ENCODE results near the gene VAMP7.
"Not testable (repeated sequence)": the region's sequence is repeated elsewhere in the genome, so short reads cannot be mapped to it uniquely, and the experiment has no call there.

The VAMP7 gene

GRCh38 chrX:155968791-155969190 is 87.6 kb downstream of the VAMP7 start:
- TF ChIP-seq, protein P1, sequence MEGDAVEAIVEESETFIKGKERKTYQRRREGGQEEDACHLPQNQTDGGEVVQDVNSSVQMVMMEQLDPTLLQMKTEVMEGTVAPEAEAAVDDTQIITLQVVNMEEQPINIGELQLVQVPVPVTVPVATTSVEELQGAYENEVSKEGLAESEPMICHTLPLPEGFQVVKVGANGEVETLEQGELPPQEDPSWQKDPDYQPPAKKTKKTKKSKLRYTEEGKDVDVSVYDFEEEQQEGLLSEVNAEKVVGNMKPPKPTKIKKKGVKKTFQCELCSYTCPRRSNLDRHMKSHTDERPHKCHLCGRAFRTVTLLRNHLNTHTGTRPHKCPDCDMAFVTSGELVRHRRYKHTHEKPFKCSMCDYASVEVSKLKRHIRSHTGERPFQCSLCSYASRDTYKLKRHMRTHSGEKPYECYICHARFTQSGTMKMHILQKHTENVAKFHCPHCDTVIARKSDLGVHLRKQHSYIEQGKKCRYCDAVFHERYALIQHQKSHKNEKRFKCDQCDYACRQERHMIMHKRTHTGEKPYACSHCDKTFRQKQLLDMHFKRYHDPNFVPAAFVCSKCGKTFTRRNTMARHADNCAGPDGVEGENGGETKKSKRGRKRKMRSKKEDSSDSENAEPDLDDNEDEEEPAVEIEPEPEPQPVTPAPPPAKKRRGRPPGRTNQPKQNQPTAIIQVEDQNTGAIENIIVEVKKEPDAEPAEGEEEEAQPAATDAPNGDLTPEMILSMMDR (IDR thresholded peaks at IDR 0.05) = no peak
- Histone ChIP-seq H3K27ac (no peak overlapping the region), H3K4me3 (ENCODE audit: low read depth in 1 of 2, low read length in 1 of 2) (no peak overlapping the region), H3K9me3 (no peaks in the 10 kb centered on the region), H3K27me3 (peaks cover 7% of the 10 kb centered on the region), H3K4me1 (ENCODE audit: control insufficient read depth in 1 of 2, insufficient read depth in 1 of 2, low read depth in 1 of 2, low read length in 1 of 2) (no peaks in the 10 kb centered on the region), H3K36me3 (no peaks in the 10 kb centered on the region)

DNA sequence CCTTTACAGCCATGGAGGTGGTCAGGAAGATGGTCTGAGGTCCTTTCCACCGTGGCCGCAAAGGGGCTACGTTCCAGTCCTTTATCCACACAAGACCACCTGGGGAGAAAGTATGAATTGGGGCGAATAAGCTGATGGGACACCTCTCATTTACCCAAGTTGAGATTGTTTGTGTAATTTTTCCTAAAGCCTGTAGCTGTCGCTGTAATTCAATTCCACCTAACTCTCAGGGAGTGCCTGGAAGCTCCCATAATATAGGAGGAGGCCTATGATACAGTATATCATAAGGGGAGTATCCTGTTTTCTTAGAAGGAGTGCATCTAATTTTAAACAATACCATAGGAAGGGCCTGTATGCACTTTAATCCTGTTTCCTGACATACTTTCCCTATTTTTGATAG is 90.5 kb downstream of the VAMP7 start:
- not testable (repeated sequence) for H3K27me3 ChIP-seq; H3K9me3 ChIP-seq; H3K27ac ChIP-seq; H3K4me3 ChIP-seq (ENCODE audit: low read depth in 1 of 2, low read length in 1 of 2); H3K36me3 ChIP-seq; H3K4me1 ChIP-seq (ENCODE audit: control insufficient read depth in 1 of 2, insufficient read depth in 1 of 2, low read depth in 1 of 2, low read length in 1 of 2)

DNA sequence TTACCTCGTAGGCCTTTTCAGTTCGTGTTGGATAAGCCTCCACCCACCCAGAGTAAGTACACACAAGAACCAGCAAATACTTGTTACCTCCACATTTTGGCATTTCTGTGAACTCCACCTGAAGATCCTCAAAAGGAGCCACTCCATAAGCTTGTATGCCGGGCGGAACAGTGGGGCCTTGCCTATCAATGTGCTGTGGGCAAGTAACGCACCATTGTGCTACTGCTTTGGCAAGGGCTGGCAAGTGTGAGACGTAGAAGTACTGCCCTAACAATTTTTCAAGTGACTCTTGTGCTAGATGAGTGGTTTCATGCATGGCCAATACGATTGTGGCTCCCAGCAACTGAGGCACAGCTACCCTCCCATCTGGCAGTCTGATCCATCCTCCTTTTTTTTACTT is 91.1 kb downstream of the VAMP7 start:
- not testable (repeated sequence) for H3K4me1 ChIP-seq (ENCODE audit: control insufficient read depth in 1 of 2, insufficient read depth in 1 of 2, low read depth in 1 of 2, low read length in 1 of 2); H3K36me3 ChIP-seq; H3K27me3 ChIP-seq; H3K9me3 ChIP-seq; H3K27ac ChIP-seq; H3K4me3 ChIP-seq (ENCODE audit: low read depth in 1 of 2, low read length in 1 of 2)

DNA sequence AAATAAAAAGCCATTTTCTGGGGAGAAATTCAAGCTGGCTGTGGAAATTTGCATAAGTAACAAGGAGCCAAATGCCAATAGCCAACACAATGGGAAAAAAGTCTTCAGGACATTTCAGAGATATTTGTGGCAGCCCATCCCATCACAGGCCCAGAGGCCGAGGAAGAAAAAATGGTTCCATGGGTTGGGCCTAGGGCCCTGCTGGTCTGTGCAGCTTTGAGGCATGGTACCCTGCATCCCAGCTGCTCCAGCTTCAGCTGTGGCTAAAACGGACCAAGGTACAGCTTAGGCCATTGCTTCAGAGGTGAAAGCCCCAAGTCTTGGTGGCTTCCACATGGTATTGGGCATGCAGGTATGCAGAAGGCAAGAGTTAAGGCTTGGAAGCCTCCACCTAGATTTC is 102.2 kb downstream of the VAMP7 start:
- H3K27ac ChIP-seq = no peak overlapping the region
- TF ChIP-seq, protein P1 (IDR thresholded peaks at IDR 0.05) = no peak
- no peaks in the 10 kb centered on the region for H3K4me1 ChIP-seq (ENCODE audit: control insufficient read depth in 1 of 2, insufficient read depth in 1 of 2, low read depth in 1 of 2, low read length in 1 of 2)
- H3K9me3 ChIP-seq = no peaks in the 10 kb centered on the region
- H3K36me3 ChIP-seq = no peaks in the 10 kb centered on the region
- no peaks in the 10 kb centered on the region for H3K27me3 ChIP-seq
- no peak overlapping the region for H3K4me3 ChIP-seq (ENCODE audit: low read depth in 1 of 2, low read length in 1 of 2)

DNA sequence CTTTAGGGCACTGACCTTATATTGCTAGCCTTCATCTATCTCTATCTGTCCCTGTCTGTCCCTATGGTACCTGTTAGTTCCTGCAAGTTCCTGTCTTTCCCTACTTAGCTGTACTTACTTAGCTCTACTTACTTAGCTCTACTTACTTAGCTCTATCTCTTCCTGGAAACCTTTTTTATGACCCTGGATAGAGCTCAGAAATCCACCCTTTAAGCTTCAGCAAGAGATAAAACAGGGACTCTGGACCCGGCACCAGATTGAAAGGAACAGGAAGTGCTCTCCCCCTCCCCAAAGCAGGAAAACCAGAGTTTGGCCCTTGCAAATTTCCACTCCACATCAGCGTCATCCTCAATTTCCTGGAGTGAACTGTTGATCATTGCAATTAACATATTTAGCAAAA is 104.1 kb downstream of the VAMP7 start:
- no peak overlapping the region for H3K4me3 ChIP-seq (ENCODE audit: low read depth in 1 of 2, low read length in 1 of 2)
- H3K4me1 ChIP-seq (ENCODE audit: control insufficient read depth in 1 of 2, insufficient read depth in 1 of 2, low read depth in 1 of 2, low read length in 1 of 2) = no peaks in the 10 kb centered on the region
- TF ChIP-seq, protein P1 (IDR thresholded peaks at IDR 0.05) = no peak
- H3K27me3 ChIP-seq = no peaks in the 10 kb centered on the region
- no peaks in the 10 kb centered on the region for H3K36me3 ChIP-seq
- no peak overlapping the region for H3K27ac ChIP-seq
- no peaks in the 10 kb centered on the region for H3K9me3 ChIP-seq

- not testable (repeated sequence) for H3K9me3 ChIP-seq; H3K4me3 ChIP-seq (ENCODE audit: low read depth in 1 of 2, low read length in 1 of 2); H3K4me1 ChIP-seq (ENCODE audit: control insufficient read depth in 1 of 2, insufficient read depth in 1 of 2, low read depth in 1 of 2, low read length in 1 of 2); H3K27me3 ChIP-seq; H3K27ac ChIP-seq; H3K36me3 ChIP-seq
These were observed 105.8 kb downstream of the VAMP7 start for GRCh38 chrX:155986995-155987394.

GRCh38 chrX:155988859-155989258 is 107.7 kb downstream of the VAMP7 start:
- TF ChIP-seq, protein P1 (IDR thresholded peaks at IDR 0.05) = no peak

More at GRCh38 chrX:155988859-155989258, 107.7 kb downstream of the VAMP7 start:
- no peaks in the 10 kb centered on the region for H3K9me3 ChIP-seq
- no peak overlapping the region for H3K4me3 ChIP-seq (ENCODE audit: low read depth in 1 of 2, low read length in 1 of 2)
- H3K27me3 ChIP-seq = no peaks in the 10 kb centered on the region
- no peaks in the 10 kb centered on the region for H3K36me3 ChIP-seq
- no peak overlapping the region for H3K27ac ChIP-seq
- no peaks in the 10 kb centered on the region for H3K4me1 ChIP-seq (ENCODE audit: control insufficient read depth in 1 of 2, insufficient read depth in 1 of 2, low read depth in 1 of 2, low read length in 1 of 2)

Measured in neutrophil (primary cell).